LNCaP clone FGC (cell line): ENCODE results near the gene SEMA3G.

ENCODE experiments used
- DNase-seq: peaks from one replicate; pipeline ENCODE4 v3.0.0-alpha.2; 2011; ENCODE audit warnings: low read depth
- H3K4me3 ChIP-seq: 2 replicates; pipeline ENCODE4 v1.5.1; 2011; ENCODE audit warnings: mild to moderate bottlenecking, low read depth, low read length, control low read depth
- CTCF ChIP-seq: IDR thresholded peaks from 2 replicates; pipeline ENCODE4 v1.5.1; 2012; ENCODE audit warnings: mild to moderate bottlenecking; ENCODE audit not compliant: control insufficient read depth, insufficient read depth; ENCODE audit errors: extremely low read depth

SEMA3G gene

GRCh38 chr3:52456169-52456799, 11.4 kb upstream of the SEMA3G start:
- H3K4me3 ChIP-seq, result peak overlapping the region; percentile 75
- TF ChIP-seq CTCF, result no peak

GRCh38 chr3:52455283-52456168, 10.6 kb upstream of the SEMA3G start, which contains the start of gene NISCH:
NISCH (plus strand) TSS chr3:52455604; CDS start chr3:52455642, 38 bp downstream.
- DNase-seq, result no peak
- no peak for TF ChIP-seq CTCF
- peak within 1 kb of the TSS; percentile 75 for H3K4me3 ChIP-seq

More at GRCh38 chr3:52456169-52456799, 11.4 kb upstream of the SEMA3G start:
- no peak for DNase-seq

DNA sequence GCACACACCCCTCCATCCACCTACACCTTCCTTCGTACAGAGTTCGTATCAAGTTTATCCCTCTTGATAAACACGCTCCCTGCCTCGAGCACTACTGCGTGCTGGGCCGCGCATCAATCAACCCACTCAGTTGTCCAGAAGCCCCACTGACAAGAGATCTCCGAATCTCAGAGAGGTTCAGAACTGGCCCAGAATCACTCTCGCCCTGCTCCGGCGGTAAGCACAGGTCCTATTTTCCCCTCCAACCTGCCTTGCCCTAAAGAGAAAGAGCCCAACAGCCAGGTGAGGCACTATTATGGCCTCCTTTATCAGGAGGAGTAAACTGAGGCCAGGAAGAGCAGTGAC, 10.0 kb upstream of the SEMA3G start:
- peak overlapping the region; percentile 75 for H3K4me3 ChIP-seq
- DNase-seq, result no peak
- no peak for TF ChIP-seq CTCF

GRCh38 chr3:52454250-52454937, 9.5 kb upstream of the SEMA3G start:
- TF ChIP-seq CTCF, result no peak
- peak overlapping the region; percentile 75 for H3K4me3 ChIP-seq
- DNase-seq, result no peak

DNA sequence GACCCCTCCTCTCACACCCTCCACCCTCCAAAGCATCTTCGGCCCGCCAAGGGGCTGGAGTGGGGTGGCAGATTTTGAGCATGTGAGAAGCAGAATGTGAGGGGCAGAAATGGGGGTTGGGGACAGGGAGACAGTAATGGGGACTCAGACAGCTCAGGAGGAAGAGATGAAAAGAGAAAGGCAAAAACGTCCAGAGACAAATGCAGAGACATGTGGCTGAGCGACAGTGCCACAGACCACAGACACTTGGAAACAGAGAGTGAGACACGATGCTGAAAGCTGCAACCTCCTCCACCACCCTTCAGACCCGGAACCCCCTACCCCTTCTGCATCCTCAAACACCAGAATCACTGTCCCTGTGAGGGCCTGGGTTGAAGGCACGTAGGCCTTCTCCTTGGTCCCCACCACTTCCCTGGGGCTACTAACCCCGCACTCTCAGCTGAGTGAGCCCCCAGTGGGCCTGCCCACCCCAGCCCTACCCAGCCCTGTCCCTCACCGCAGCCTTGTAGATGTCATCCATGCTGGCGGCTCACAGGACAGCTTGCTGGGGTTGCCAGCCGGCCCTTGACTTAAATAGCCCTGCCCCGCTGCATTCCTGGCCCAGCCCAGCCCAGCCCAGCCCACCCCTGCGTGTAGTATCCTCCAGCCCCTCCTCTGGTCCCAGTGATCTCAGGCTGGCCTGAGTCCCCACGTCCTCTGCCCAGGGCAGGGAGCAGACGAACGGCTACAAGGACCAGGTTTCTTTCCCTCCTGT, 8.8 kb upstream of the SEMA3G start, which contains the start of gene TNNC1:
TSS of gene TNNC1 (minus strand) at position 546 of the 754 bp plus-strand sequence. CDS start at position 520, 26 bp downstream.
- peak within 1 kb of the TSS; percentile 75 for H3K4me3 ChIP-seq
- DNase-seq, result no peak
- no peak for TF ChIP-seq CTCF

- TF ChIP-seq CTCF, result no peak
- H3K4me3 ChIP-seq, result no peak overlapping the region
- no peak for DNase-seq
Observed at GRCh38 chr3:52452570-52453221, 7.8 kb upstream of the SEMA3G start.
